ENCODE results near the gene FLYWCH2.

The FLYWCH2 gene

GRCh38 chr16:2934450-2934849, 51.4 kb downstream of the FLYWCH2 start:
- no peak overlapping the region for H2BK120ac ChIP-seq (ENCODE audit: insufficient read depth, low read length, poor library complexity)
- no peak overlapping the region for H3K4me3 ChIP-seq (ENCODE audit: low read depth, low read length)
- no peak overlapping the region for H3K23ac ChIP-seq (ENCODE audit: low read length)
- no peaks in the 10 kb centered on the region for H3K9me3 ChIP-seq (ENCODE audit: insufficient read depth, low read depth, low read length)
- H4K12ac ChIP-seq (ENCODE audit: low read depth, low read length), result no peak overlapping the region
- no CpG with 5 or more reads among the region's 15 CpGs for WGBS (ENCODE audit: extremely low coverage, insufficient coverage, insufficient read length)
- no peak overlapping the region for H3K27ac ChIP-seq (ENCODE audit: low read depth, low read length)
- peaks cover 43 to 54% of the 10 kb centered on the region in 2 experiments for H3K36me3 ChIP-seq (ENCODE audit: control insufficient read depth in 1 of 2, insufficient read depth in 2 of 2, low read length in 2 of 2)
- H2AK5ac ChIP-seq (ENCODE audit: low read length), result no peak overlapping the region
- H4K8ac ChIP-seq (ENCODE audit: low read depth, low read length), result no peak overlapping the region
- DNase-seq, result no peak
- no peaks in the 10 kb centered on the region for H3K27me3 ChIP-seq (ENCODE audit: insufficient read depth, low read length)
- H3K79me1 ChIP-seq (ENCODE audit: low read length), result no peaks in the 10 kb centered on the region
- no peak overlapping the region for H3K4ac ChIP-seq (ENCODE audit: low read depth, low read length)
- no peak overlapping the region for H3K9ac ChIP-seq (ENCODE audit: low read length)
- H3K14ac ChIP-seq (ENCODE audit: low read length), result no peak overlapping the region
- H3K79me2 ChIP-seq (ENCODE audit: control insufficient read depth, insufficient read depth, low read length, poor library complexity), result no peaks in the 10 kb centered on the region
- H3K4me2 ChIP-seq (ENCODE audit: low read length), result no peak overlapping the region
- H2AFZ ChIP-seq (ENCODE audit: insufficient read depth, low read length, poor library complexity), result no peak overlapping the region
- no peak overlapping the region for H3K18ac ChIP-seq (ENCODE audit: low read length)
- H4K91ac ChIP-seq (ENCODE audit: low read depth, low read length), result no peak overlapping the region
- no peak overlapping the region for H2BK5ac ChIP-seq (ENCODE audit: low read depth, low read length, poor library complexity)
- H3K4me1 ChIP-seq (ENCODE audit: control insufficient read depth in 1 of 2, insufficient read depth in 2 of 2, low read length in 2 of 2), result no peaks in the 10 kb centered on the region
- no peak overlapping the region for H2BK12ac ChIP-seq (ENCODE audit: low read length)

- WGBS (ENCODE audit: extremely low coverage, insufficient coverage, insufficient read length), result no CpG with 5 or more reads among the region's 22 CpGs
- Histone ChIP-seq H3K18ac (ENCODE audit: low read length) (no peak overlapping the region), H3K4me2 (ENCODE audit: low read length) (no peak overlapping the region)
Observed at GRCh38 chr16:2936436-2937011, 53.5 kb downstream of the FLYWCH2 start.

GRCh38 chr16:2937170-2937569, 54.2 kb downstream of the FLYWCH2 start:
- Histone ChIP-seq H2BK12ac (ENCODE audit: low read length) (no peak overlapping the region), H3K4me3 (ENCODE audit: low read depth, low read length) (no peak overlapping the region), H3K18ac (ENCODE audit: low read length) (no peak overlapping the region), H3K23ac (ENCODE audit: low read length) (no peak overlapping the region), H3K14ac (ENCODE audit: low read length) (no peak overlapping the region), H3K9ac (ENCODE audit: low read length) (no peak overlapping the region), H3K27ac (ENCODE audit: low read depth, low read length) (no peak overlapping the region), H3K79me2 (ENCODE audit: control insufficient read depth, insufficient read depth, low read length, poor library complexity) (no peaks in the 10 kb centered on the region), H3K79me1 (ENCODE audit: low read length) (no peaks in the 10 kb centered on the region), H3K4me2 (ENCODE audit: low read length) (no peak overlapping the region), H3K4ac (ENCODE audit: low read depth, low read length) (no peak overlapping the region), H2AFZ (ENCODE audit: insufficient read depth, low read length, poor library complexity) (no peak overlapping the region), H2AK5ac (ENCODE audit: low read length) (no peak overlapping the region), H3K4me1 (ENCODE audit: control insufficient read depth in 1 of 2, insufficient read depth in 2 of 2, low read length in 2 of 2) (no peaks in the 10 kb centered on the region), H4K12ac (ENCODE audit: low read depth, low read length) (no peak overlapping the region), H2BK120ac (ENCODE audit: insufficient read depth, low read length, poor library complexity) (no peak overlapping the region), H3K27me3 (ENCODE audit: insufficient read depth, low read length) (no peaks in the 10 kb centered on the region), H3K9me3 (ENCODE audit: insufficient read depth, low read depth, low read length) (no peaks in the 10 kb centered on the region), H4K91ac (ENCODE audit: low read depth, low read length) (no peak overlapping the region), H3K36me3 (ENCODE audit: control insufficient read depth in 1 of 2, insufficient read depth in 2 of 2, low read length in 2 of 2) (peaks cover 43 to 47% of the 10 kb centered on the region in 2 experiments), H4K8ac (ENCODE audit: low read depth, low read length) (no peak overlapping the region), H2BK5ac (ENCODE audit: low read depth, low read length, poor library complexity) (no peak overlapping the region)
- no peak for DNase-seq
- whole genome bisulfite sequencing (ENCODE audit: extremely low coverage, insufficient coverage, insufficient read length), result no CpG with 5 or more reads among the region's 24 CpGs

More at GRCh38 chr16:2936436-2937011, 53.5 kb downstream of the FLYWCH2 start:
- Histone ChIP-seq H3K4ac (ENCODE audit: low read depth, low read length) (no peak overlapping the region), H3K27me3 (ENCODE audit: insufficient read depth, low read length) (no peaks in the 10 kb centered on the region), H2AFZ (ENCODE audit: insufficient read depth, low read length, poor library complexity) (no peak overlapping the region), H3K79me1 (ENCODE audit: low read length) (no peaks in the 10 kb centered on the region), H2BK12ac (ENCODE audit: low read length) (no peak overlapping the region), H3K4me1 (ENCODE audit: control insufficient read depth in 1 of 2, insufficient read depth in 2 of 2, low read length in 2 of 2) (no peaks in the 10 kb centered on the region), H3K23ac (ENCODE audit: low read length) (no peak overlapping the region), H3K9me3 (ENCODE audit: insufficient read depth, low read depth, low read length) (no peaks in the 10 kb centered on the region), H4K12ac (ENCODE audit: low read depth, low read length) (no peak overlapping the region), H4K8ac (ENCODE audit: low read depth, low read length) (no peak overlapping the region), H2BK5ac (ENCODE audit: low read depth, low read length, poor library complexity) (no peak overlapping the region), H3K9ac (ENCODE audit: low read length) (no peak overlapping the region), H2AK5ac (ENCODE audit: low read length) (no peak overlapping the region), H3K36me3 (ENCODE audit: control insufficient read depth in 1 of 2, insufficient read depth in 2 of 2, low read length in 2 of 2) (peaks cover 42 to 47% of the 10 kb centered on the region in 2 experiments), H3K14ac (ENCODE audit: low read length) (no peak overlapping the region), H3K79me2 (ENCODE audit: control insufficient read depth, insufficient read depth, low read length, poor library complexity) (no peaks in the 10 kb centered on the region), H3K4me3 (ENCODE audit: low read depth, low read length) (no peak overlapping the region), H2BK120ac (ENCODE audit: insufficient read depth, low read length, poor library complexity) (no peak overlapping the region), H3K27ac (ENCODE audit: low read depth, low read length) (no peak overlapping the region), H4K91ac (ENCODE audit: low read depth, low read length) (no peak overlapping the region)
- no peak for DNase-seq

GRCh38 chr16:2938206-2938605, 55.2 kb downstream of the FLYWCH2 start:
- Histone ChIP-seq H3K18ac (ENCODE audit: low read length) (no peak overlapping the region), H3K4me3 (ENCODE audit: low read depth, low read length) (no peak overlapping the region), H4K12ac (ENCODE audit: low read depth, low read length) (no peak overlapping the region), H4K8ac (ENCODE audit: low read depth, low read length) (no peak overlapping the region), H3K27ac (ENCODE audit: low read depth, low read length) (no peak overlapping the region), H3K4me2 (ENCODE audit: low read length) (no peak overlapping the region), H2BK120ac (ENCODE audit: insufficient read depth, low read length, poor library complexity) (no peak overlapping the region), H3K4ac (ENCODE audit: low read depth, low read length) (no peak overlapping the region), H2BK5ac (ENCODE audit: low read depth, low read length, poor library complexity) (no peak overlapping the region), H2AK5ac (ENCODE audit: low read length) (no peak overlapping the region), H3K36me3 (ENCODE audit: control insufficient read depth in 1 of 2, insufficient read depth in 2 of 2, low read length in 2 of 2) (peaks cover 42 to 48% of the 10 kb centered on the region in 2 experiments), H3K9ac (ENCODE audit: low read length) (no peak overlapping the region), H3K9me3 (ENCODE audit: insufficient read depth, low read depth, low read length) (no peaks in the 10 kb centered on the region), H3K27me3 (ENCODE audit: insufficient read depth, low read length) (no peaks in the 10 kb centered on the region), H4K91ac (ENCODE audit: low read depth, low read length) (no peak overlapping the region), H2BK12ac (ENCODE audit: low read length) (no peak overlapping the region), H2AFZ (ENCODE audit: insufficient read depth, low read length, poor library complexity) (no peak overlapping the region), H3K4me1 (ENCODE audit: control insufficient read depth in 1 of 2, insufficient read depth in 2 of 2, low read length in 2 of 2) (no peaks in the 10 kb centered on the region), H3K79me2 (ENCODE audit: control insufficient read depth, insufficient read depth, low read length, poor library complexity) (no peaks in the 10 kb centered on the region), H3K23ac (ENCODE audit: low read length) (no peak overlapping the region), H3K79me1 (ENCODE audit: low read length) (no peaks in the 10 kb centered on the region), H3K14ac (ENCODE audit: low read length) (no peak overlapping the region)
- no peak for DNase-seq
- WGBS (ENCODE audit: extremely low coverage, insufficient coverage, insufficient read length), result no CpG with 5 or more reads among the region's 12 CpGs
